Left lung (tissue), 10 donors: ENCODE results near the gene TCF7L2. TPM values are rescaled to one million over a fixed set of nuclear protein-coding genes. Genes with fewer than 3 reads are reported as not detected.
A peak's percentile ranks its signal among the peaks of the same experiment; 100 is the strongest.

ENCODE experiments used
- ATAC-seq: fragments of 200-7000 bp; cut with Tn5 transposase; one replicate; pipeline ENCODE4 v1.9.1; 2020; ENCODE audit warnings: moderate library complexity
- DNase-seq, 4 donors: peaks; one replicate each; pipeline ENCODE4 v3.0.0-alpha.2; 2013 to 2020
- H3K27ac ChIP-seq, 2 donors: fragments of 200-600 bp; sonication (generic) in 1 of 2; one replicate each; pipeline versions ENCODE4 v1.5.0 to v1.8.0; 2020 to 2021
- H3K27me3 ChIP-seq, 2 donors: fragments of 200-600 bp; sonication (generic) in 1 of 2; one replicate each; pipeline versions ENCODE4 v1.5.0 to v1.8.0; 2020 to 2021
- H3K36me3 ChIP-seq, 2 donors: fragments of 200-600 bp; sonication (generic) in 1 of 2; one replicate each; pipeline versions ENCODE4 v1.5.0 to v1.8.0; 2020 to 2021
- H3K4me1 ChIP-seq, 2 donors: fragments of 200-600 bp; one replicate each; pipeline ENCODE4 v1.8.0; 2021
- H3K4me3 ChIP-seq, 2 donors: fragments of 200-600 bp; sonication (generic) in 1 of 2; one replicate each; pipeline versions ENCODE4 v1.5.0 to v1.8.0; 2020 to 2021; ENCODE audit warnings: mild to moderate bottlenecking in 1 of 2
- H3K9me3 ChIP-seq, 2 donors: fragments of 200-600 bp; sonication (generic) in 1 of 2; one replicate each; pipeline versions ENCODE4 v1.5.0 to v1.8.0; 2020 to 2021
- intact Hi-C, 2 donors: fragments of 100-400 bp; cut with DNase I; formaldehyde crosslinking; loops; one replicate each; pipeline versions ENCODE4 v1.11.2 to v1.14.2; 2022
- polyA plus RNA-seq, 6 donors: library from polyadenylated mRNA; unstranded; fragments of 120-200 nt; gene quantifications; one replicate each; pipeline ENCODE4 v1.2.1, GENCODE V29; 2013; ENCODE audit not compliant: insufficient read length in 6 of 6
- total RNA-seq, 2 donors: library from RNA; stranded (reverse); fragmentation: NEBNext Ultra II Directional; extraction: Animal tissue kit (Norgen Biotek cat#: 25700); gene quantifications; one replicate each; pipeline ENCODE4 v1.2.1, GENCODE V29; 2021
- TF ChIP-seq, protein P1 (sequence below), 2 donors: fragments of 200-600 bp; sonication (generic) in 1 of 2; IDR thresholded peaks; one replicate each; pipeline versions ENCODE4 v1.5.0 to v1.8.0; 2021; ENCODE audit warnings: antibody characterized with exemption in 2 of 2
- donor health status: DM: no; HTN: yes; CAD: no.
- donor health status: DM: no; HTN: no; CAD: no.

Gene TCF7L2
- total and polyA plus RNA-seq, 8 donors = 25.1 to 54.9 (median 53.0) TPM

DNA sequence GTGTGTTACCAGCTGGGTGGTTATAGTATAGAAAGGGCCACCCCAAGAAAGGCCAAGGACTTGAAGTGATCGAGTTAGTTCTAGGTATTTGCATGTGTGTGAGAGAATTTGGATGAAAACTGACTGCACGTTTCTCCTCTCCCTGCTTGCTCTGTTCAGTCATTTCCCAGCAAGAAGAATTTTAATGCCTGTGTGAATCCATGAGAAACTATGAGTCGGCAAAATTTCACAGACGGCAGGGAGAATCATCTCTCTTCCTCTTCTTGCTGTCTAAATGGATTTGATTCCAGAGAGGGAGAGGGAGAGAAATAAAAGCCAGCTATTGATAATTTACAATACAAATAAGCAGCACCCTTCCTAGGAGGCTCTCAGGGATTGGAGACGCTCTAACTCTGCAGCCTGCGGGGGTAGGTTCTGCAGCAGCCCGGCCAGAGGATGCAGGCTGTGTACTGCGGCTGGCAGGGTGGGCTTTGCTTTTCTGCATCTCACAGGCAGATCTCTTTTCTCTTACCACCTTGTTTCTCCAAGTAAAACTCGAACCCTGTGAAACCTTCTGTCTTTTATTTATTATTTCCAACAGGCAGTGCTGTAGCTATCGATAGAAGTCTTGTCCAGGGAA is 183.6 kb downstream of the TCF7L2 start:
- peaks cover 8 to 37% of the 10 kb centered on the region in 2 donors for H3K4me1 ChIP-seq
- H3K27ac ChIP-seq = no peak overlapping the region
- H3K9me3 ChIP-seq = no peaks in the 10 kb centered on the region
- H3K27me3 ChIP-seq = no peaks in the 10 kb centered on the region
- TF ChIP-seq, protein P1, sequence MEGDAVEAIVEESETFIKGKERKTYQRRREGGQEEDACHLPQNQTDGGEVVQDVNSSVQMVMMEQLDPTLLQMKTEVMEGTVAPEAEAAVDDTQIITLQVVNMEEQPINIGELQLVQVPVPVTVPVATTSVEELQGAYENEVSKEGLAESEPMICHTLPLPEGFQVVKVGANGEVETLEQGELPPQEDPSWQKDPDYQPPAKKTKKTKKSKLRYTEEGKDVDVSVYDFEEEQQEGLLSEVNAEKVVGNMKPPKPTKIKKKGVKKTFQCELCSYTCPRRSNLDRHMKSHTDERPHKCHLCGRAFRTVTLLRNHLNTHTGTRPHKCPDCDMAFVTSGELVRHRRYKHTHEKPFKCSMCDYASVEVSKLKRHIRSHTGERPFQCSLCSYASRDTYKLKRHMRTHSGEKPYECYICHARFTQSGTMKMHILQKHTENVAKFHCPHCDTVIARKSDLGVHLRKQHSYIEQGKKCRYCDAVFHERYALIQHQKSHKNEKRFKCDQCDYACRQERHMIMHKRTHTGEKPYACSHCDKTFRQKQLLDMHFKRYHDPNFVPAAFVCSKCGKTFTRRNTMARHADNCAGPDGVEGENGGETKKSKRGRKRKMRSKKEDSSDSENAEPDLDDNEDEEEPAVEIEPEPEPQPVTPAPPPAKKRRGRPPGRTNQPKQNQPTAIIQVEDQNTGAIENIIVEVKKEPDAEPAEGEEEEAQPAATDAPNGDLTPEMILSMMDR (IDR thresholded peaks at IDR 0.05) = no peak
- ATAC-seq (peak; percentile 20), DNase-seq (no peak)
- no peaks in the 10 kb centered on the region for H3K36me3 ChIP-seq
- no peak overlapping the region for H3K4me3 ChIP-seq
- intact Hi-C loops = no loop called here

GRCh38 chr10:113135025-113135424 is 185.0 kb downstream of the TCF7L2 start:
- TF ChIP-seq, protein P1 (IDR thresholded peaks at IDR 0.05) = no peak
- no peaks in the 10 kb centered on the region for H3K9me3 ChIP-seq
- DNase-seq (no peak), ATAC-seq (no peak)
- H3K4me1 ChIP-seq = peaks cover 8 to 51% of the 10 kb centered on the region in 2 donors
- intact Hi-C loops = no loop called here
- no peak overlapping the region for H3K27ac ChIP-seq
- no peak overlapping the region for H3K4me3 ChIP-seq
- no peaks in the 10 kb centered on the region for H3K36me3 ChIP-seq
- H3K27me3 ChIP-seq = no peaks in the 10 kb centered on the region

DNA sequence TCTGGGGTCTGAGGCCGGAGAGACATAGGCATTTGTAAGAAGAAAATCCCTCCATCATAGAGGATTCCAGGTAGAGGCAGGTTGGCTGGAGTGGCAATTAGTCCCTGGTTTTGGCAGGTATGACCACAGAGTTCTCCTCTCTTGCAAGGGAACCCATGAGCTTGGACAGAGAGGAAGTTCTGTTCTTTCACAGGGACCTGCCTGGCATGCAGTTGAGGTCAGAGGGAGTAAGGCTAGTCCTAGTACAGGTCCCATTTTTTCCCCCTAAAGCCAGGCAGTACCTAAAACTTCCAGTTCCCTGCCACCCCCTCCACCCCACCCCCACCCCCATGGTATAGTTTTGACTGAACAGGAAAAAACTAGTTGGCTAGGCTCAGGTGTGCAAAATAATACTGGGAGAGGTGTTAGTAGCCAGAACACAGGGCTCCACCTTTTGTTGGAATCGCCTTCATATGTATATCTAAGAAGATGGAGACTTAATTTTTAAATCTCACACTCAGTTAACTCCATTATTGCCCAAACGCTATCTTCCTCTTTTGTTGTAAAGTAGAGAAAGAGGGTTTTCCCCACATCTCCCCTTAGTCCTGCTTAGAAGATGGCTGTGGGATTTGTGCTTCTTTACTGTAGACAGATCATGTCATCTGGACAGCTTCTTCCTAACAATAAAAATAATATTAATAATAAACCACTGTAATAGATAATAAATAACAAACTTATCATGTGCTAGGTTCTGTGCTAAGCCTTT is 188.1 kb downstream of the TCF7L2 start:
- peaks cover 0 to 21% of the 10 kb centered on the region in 2 donors for H3K36me3 ChIP-seq
- H3K27ac ChIP-seq = no peak overlapping the region
- intact Hi-C loops = no loop called here
- ATAC-seq (no peak), DNase-seq (no peak)
- no peaks in the 10 kb centered on the region for H3K9me3 ChIP-seq
- peaks cover 1 to 29% of the 10 kb centered on the region in 2 donors for H3K4me1 ChIP-seq
- H3K4me3 ChIP-seq = no peak overlapping the region
- H3K27me3 ChIP-seq = no peaks in the 10 kb centered on the region
- TF ChIP-seq, protein P1 (IDR thresholded peaks at IDR 0.05) = no peak

DNA sequence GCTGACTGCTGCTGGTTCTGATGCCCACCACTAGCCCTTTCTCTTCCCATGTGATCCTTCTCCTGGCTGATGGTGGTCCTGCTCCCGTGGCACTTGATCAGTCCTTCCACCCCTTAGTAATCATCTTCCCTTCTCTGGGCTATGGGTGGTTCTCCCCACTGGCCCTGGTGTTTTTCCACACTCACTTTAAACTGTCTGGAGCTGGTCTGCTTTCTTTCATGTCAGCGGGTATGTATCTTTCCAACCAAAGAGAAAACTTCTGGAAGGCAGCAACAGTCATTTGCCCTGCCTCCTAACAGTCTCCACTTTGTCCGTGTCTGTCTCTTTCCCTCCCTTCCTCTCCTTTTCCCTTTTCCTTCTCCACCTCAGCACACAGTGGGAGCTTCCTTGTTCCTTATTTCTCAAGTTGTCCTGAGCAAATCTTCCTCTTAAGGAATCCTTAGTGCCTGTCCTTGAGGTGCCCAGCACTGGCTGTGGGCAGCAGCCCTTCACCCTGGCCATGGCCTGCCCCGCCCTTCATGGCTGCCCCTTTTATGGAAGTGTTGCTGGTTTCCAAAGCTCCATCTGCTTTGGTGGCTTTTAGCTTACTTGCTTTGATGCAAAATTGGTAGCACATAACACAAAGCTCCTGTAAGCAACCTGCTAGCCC is 189.0 kb downstream of the TCF7L2 start:
- intact Hi-C loops = no loop called here
- ATAC-seq = no peak
- TF ChIP-seq, protein P1 (IDR thresholded peaks at IDR 0.05) = no peak

DNA sequence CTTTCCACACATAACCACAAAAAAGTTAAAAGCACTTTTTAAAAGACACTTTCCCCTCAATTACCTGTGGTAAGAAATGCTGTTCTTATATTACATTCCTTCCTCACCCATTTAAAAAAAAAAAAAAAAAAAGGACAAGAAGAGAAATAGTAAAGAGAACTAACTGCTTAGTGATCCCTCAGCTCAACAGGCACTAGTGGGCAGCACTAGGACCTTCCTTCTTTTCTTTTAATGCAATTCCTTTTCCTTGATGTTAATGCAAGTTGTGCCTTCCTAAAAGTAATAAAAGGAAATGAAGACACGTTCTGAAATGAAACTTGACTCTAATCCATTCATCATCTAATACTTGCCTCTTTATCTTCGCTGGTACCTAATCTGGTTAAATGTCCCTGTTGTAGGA is 189.7 kb downstream of the TCF7L2 start:
- Histone ChIP-seq H3K4me3 (no peak overlapping the region), H3K9me3 (no peaks in the 10 kb centered on the region), H3K4me1 (peaks cover 0 to 22% of the 10 kb centered on the region in 2 donors), H3K36me3 (peaks cover 0 to 34% of the 10 kb centered on the region in 2 donors), H3K27me3 (no peaks in the 10 kb centered on the region), H3K27ac (no peak overlapping the region)
- DNase-seq (no peak), ATAC-seq (no peak)
- TF ChIP-seq, protein P1 (IDR thresholded peaks at IDR 0.05) = no peak
- intact Hi-C loops = no loop called here

More for the DNA sequence above, 189.0 kb downstream of the TCF7L2 start:
- H3K27me3 ChIP-seq = no peaks in the 10 kb centered on the region
- peaks cover 0 to 22% of the 10 kb centered on the region in 2 donors for H3K4me1 ChIP-seq
- no peaks in the 10 kb centered on the region for H3K9me3 ChIP-seq
- H3K27ac ChIP-seq = no peak overlapping the region
- no peak overlapping the region for H3K4me3 ChIP-seq
- H3K36me3 ChIP-seq = peaks cover 0 to 28% of the 10 kb centered on the region in 2 donors
- no peak for DNase-seq
